GM12878 (cell line): ENCODE data around the gene PID1. TPM values are rescaled to one million over a fixed set of nuclear protein-coding genes. Genes with fewer than 3 reads are reported as not detected.

Source experiments
- ATAC-seq: fragments of 200-7000 bp; cut with Tn5 transposase; 3 replicates; pipeline ENCODE4 v1.9.1; 2020; ENCODE audit warnings: mild to moderate bottlenecking, moderate library complexity
- BruUV-seq: library from RNA; stranded (reverse); fragments of 400-500 nt; replicated peaks from 2 replicates; lab custom pipeline; 2021; lab: Mats Ljungman, UMichigan
- CTCF ChIA-PET: fragments of 300-600 bp; sonication (Branson Sonifier 250); formaldehyde crosslinking; extraction: SDS; loops from one replicate; lab custom pipeline; 2021; ENCODE audit warnings: inconsistent platforms; lab: Yijun Ruan, JAX
- POLR2A ChIA-PET: fragments of 350-600 bp; formaldehyde crosslinking; extraction: SDS; loops from one replicate; lab custom pipeline; 2021; ENCODE audit warnings: inconsistent platforms; lab: Charles Lee
- RAD21 ChIA-PET: fragments of 300-600 bp; sonication (Branson Sonifier 250); formaldehyde crosslinking; loops from one replicate; lab custom pipeline; 2023; ENCODE audit warnings: antibody characterized with exemption; ENCODE audit not compliant: unreplicated experiment; lab: Charles Lee
- SMC1A ChIA-PET: fragments of 300-600 bp; sonication (Branson Sonifier 250); formaldehyde crosslinking; loops from one replicate; lab custom pipeline; 2023; ENCODE audit not compliant: unreplicated experiment, uncharacterized antibody; lab: Charles Lee
- DNase-seq: peaks from one replicate; pipeline ENCODE4 v3.0.0-alpha.2; 2011; ENCODE audit warnings: low read depth, low spot score
- FAIRE-seq: peaks from 3 replicates; lab custom pipeline; 2011; peaks lifted over from hg19 to GRCh38; lab: Jason Lieb, UNC
- H2AFZ ChIP-seq: 2 replicates; pipeline ENCODE4 v1.6.0; 2011; ENCODE audit warnings: low read depth, low read length, control low read depth; ENCODE audit not compliant: control insufficient read depth
- H3K27ac ChIP-seq: 2 replicates; pipeline ENCODE4 v1.5.1; 2011; ENCODE audit warnings: control low read depth; ENCODE audit not compliant: control insufficient read depth, insufficient read depth
- H3K27me3 ChIP-seq, 2 experiments: replicated peaks in 1 of 2; 2 replicates each; pipeline versions ENCODE4 v1.6.0 to v1.6.1; 2011; ENCODE audit warnings: low read length in 1 of 2; ENCODE audit not compliant: control insufficient read depth in 2 of 2, insufficient read depth in 2 of 2
- H3K36me3 ChIP-seq, 2 experiments: 2 replicates each; pipeline ENCODE4 v1.5.1; 2011; ENCODE audit warnings: low read length in 1 of 2; ENCODE audit not compliant: control insufficient read depth in 2 of 2, insufficient read depth in 2 of 2
- H3K4me1 ChIP-seq: 2 replicates; pipeline ENCODE4 v1.6.1; 2011; ENCODE audit warnings: mild to moderate bottlenecking, low read length, moderate library complexity, mixed read lengths; ENCODE audit not compliant: control insufficient read depth, insufficient read depth
- H3K4me2 ChIP-seq: 2 replicates; pipeline ENCODE4 v1.6.0; 2011; ENCODE audit warnings: control low read depth; ENCODE audit not compliant: control insufficient read depth, insufficient read depth
- H3K4me3 ChIP-seq: fragments of 200-600 bp; sonication (generic); 2 replicates; pipeline ENCODE4 v1.5.1; 2016
- H3K79me2 ChIP-seq: 2 replicates; pipeline ENCODE4 v1.6.0; 2011; ENCODE audit warnings: low read length; ENCODE audit not compliant: control insufficient read depth, insufficient read depth
- H3K9ac ChIP-seq: 2 replicates; pipeline ENCODE4 v1.8.0; 2011; ENCODE audit warnings: low read length, control low read depth, mixed read lengths; ENCODE audit not compliant: control insufficient read depth, insufficient read depth
- H3K9me3 ChIP-seq: replicated peaks from 3 replicates; pipeline ENCODE4 v1.5.1; 2011; ENCODE audit warnings: mild to moderate bottlenecking, low read length; ENCODE audit not compliant: control insufficient read depth, insufficient read depth
- H4K20me1 ChIP-seq: 2 replicates; pipeline ENCODE4 v1.6.0; 2011; ENCODE audit not compliant: control insufficient read depth, insufficient read depth
- ASH2L ChIP-seq: fragments of 300-600, 200-600 bp; sonication (generic); IDR thresholded peaks from 2 replicates; pipeline ENCODE4 v1.6.1; 2017; ENCODE audit warnings: low read depth, mild to moderate bottlenecking, borderline replicate concordance
- NFIC ChIP-seq: IDR thresholded peaks from 2 replicates; pipeline ENCODE4 v1.6.1; 2012; ENCODE audit warnings: low read depth, mild to moderate bottlenecking, inconsistent platforms, low read length, moderate library complexity
- NFYA ChIP-seq: IDR thresholded peaks from 2 replicates; pipeline ENCODE4 v1.6.1; 2011; ENCODE audit warnings: low read depth, mild to moderate bottlenecking, low read length, improper control_type of control experiment, borderline replicate concordance
- RFX5 ChIP-seq: IDR thresholded peaks from 2 replicates; pipeline ENCODE4 v1.6.1; 2011; ENCODE audit warnings: low read depth, low read length, improper control_type of control experiment
- SREBF2 ChIP-seq: IDR thresholded peaks from 2 replicates; pipeline ENCODE4 v1.6.1; 2012; ENCODE audit warnings: mild to moderate bottlenecking, low read length
- WGBS: methylation state at CpG from one replicate; pipeline ENCODE4 v1.1.6; 2016; ENCODE audit warnings: low lambda C conversion rate; ENCODE audit not compliant: insufficient replicate concordance, insufficient coverage; ENCODE audit errors: missing lambda C conversion rate; 5-methylcytosine and 5-hydroxymethylcytosine counted together
- in situ Hi-C: fragments of 300-500 bp; cut with MboI; formaldehyde crosslinking; loops from 9 replicates; pipeline ENCODE4 v1.14.3; 2018; ENCODE audit warnings: mixed read lengths
- intact Hi-C: fragments of 100-400 bp; cut with micrococcal nuclease; formaldehyde crosslinking; loops from one replicate; pipeline ENCODE4 v1.14.2; 2022; ENCODE audit not compliant: unreplicated experiment
- polyA plus RNA-seq, 11 experiments: library from polyadenylated mRNA; depleted of rRNA in 4 of 11; unstranded in 6 of 11; stranded (reverse) in 5 of 11; fragments of >200 nt; fragmentation: Nextera tagmentation in 4 of 11; fragmentation: Illumina TruSeq in 1 of 11; extraction: Ambion mirVana in 4 of 11; extraction: Trizol in 1 of 11; gene quantifications; 1 replicate in 1 of 11; 2 replicates in 10 of 11; pipeline versions ENCODE4 v1.2.1 to v1.2.3, GENCODE V29; 2011 to 2016; ENCODE audit warnings: inconsistent platforms in 2 of 11, missing spikeins in 2 of 11, low read depth in 1 of 11
- total RNA-seq, 4 experiments: library from RNA; depleted of rRNA in 3 of 4; stranded (reverse); fragments of >200 nt in 3 of 4; fragmentation: Illumina TruSeq in 1 of 4; extraction: Trizol in 1 of 4; gene quantifications; 2 replicates each; pipeline versions ENCODE4 v1.2.1 to v1.2.3, GENCODE V29; 2013 to 2021
- TF ChIP-seq, protein P1 (sequence below): IDR thresholded peaks from 2 replicates; pipeline ENCODE4 v1.6.1; 2011; ENCODE audit warnings: mild to moderate bottlenecking, low read depth, low read length, moderate library complexity; ENCODE audit not compliant: insufficient replicate concordance

Gene PID1
- total and polyA plus RNA-seq, 10 of the 15 experiments (the other 5 are each of a cell fraction or from before 2014, with no cell fraction given) = not detected

DNA sequence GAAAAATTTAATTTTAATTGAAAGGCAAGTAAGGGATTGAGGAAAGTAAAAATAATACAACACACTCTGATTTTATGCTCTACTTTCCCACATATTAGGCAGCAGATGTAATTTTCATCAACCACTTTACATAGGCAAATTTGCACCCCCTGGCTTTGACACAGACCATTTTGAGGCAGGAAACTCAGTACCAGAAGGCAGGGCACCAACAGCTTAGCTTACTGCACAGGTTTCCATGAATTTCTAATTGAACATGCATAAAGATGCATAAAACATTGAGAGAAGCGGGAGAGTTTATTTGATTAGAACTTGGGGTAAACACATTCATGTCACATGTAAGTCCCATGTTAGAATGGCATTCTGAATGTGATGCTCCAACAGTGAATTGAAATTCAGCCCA, 171.9 kb downstream of the PID1 start:
- H3K4me1 ChIP-seq = no peaks in the 10 kb centered on the region
- H3K36me3 ChIP-seq = no peaks in the 10 kb centered on the region
- no peak overlapping the region for H3K4me2 ChIP-seq
- TF ChIP-seq NFYA = no peak
- TF ChIP-seq NFIC = no peak
- no peak for TF ChIP-seq RFX5
- intact Hi-C loops = no loop called here
- H2AFZ ChIP-seq = no peak overlapping the region
- no peak for ATAC-seq
- 0% methylated on average over 1 of the region's 1 CpG for WGBS
- no peaks in the 10 kb centered on the region for H3K9me3 ChIP-seq
- in situ Hi-C loops = no loop called here
- no peaks in the 10 kb centered on the region for H4K20me1 ChIP-seq
- no peak overlapping the region for H3K9ac ChIP-seq
- no peak overlapping the region for H3K4me3 ChIP-seq
- no peak for FAIRE-seq
- BruUV-seq = no TSS peak
- CTCF ChIA-PET = no interaction called here
- H3K27me3 ChIP-seq = no peaks in the 10 kb centered on the region
- DNase-seq = no peak
- H3K79me2 ChIP-seq = no peaks in the 10 kb centered on the region
- RAD21 ChIA-PET = no interaction called here
- SMC1A ChIA-PET = no interaction called here
- POLR2A ChIA-PET = no interaction called here
- H3K27ac ChIP-seq = no peak overlapping the region

DNA sequence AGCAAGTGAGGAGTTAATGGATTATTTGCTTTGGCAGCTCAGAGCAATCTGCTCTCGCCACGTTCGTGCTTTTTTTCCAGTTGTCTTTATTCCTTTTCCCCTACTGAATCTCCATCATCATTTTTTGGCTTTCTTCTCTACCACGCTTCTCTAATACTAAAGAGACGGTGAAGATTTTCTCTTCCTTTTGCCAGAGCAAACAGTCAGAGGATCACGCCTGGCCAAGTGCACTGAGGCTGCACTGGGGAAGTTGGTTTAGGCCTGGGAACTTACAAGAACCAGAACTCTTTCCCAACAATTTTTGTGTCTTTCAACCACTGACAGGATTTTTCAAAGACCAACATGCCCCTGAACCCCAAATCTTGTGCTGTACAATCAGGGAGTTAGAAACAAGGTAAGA, 172.3 kb downstream of the PID1 start:
- Histone ChIP-seq H3K79me2 (no peaks in the 10 kb centered on the region), H3K9ac (no peak overlapping the region), H3K27ac (no peak overlapping the region), H3K4me3 (no peak overlapping the region), H2AFZ (no peak overlapping the region), H3K36me3 (no peaks in the 10 kb centered on the region)
- SMC1A ChIA-PET = no interaction called here
- RAD21 ChIA-PET = no interaction called here
- WGBS = 6% methylated on average over 6 of the region's 6 CpGs
- CTCF ChIA-PET = no interaction called here
- TF ChIP-seq, protein P1, sequence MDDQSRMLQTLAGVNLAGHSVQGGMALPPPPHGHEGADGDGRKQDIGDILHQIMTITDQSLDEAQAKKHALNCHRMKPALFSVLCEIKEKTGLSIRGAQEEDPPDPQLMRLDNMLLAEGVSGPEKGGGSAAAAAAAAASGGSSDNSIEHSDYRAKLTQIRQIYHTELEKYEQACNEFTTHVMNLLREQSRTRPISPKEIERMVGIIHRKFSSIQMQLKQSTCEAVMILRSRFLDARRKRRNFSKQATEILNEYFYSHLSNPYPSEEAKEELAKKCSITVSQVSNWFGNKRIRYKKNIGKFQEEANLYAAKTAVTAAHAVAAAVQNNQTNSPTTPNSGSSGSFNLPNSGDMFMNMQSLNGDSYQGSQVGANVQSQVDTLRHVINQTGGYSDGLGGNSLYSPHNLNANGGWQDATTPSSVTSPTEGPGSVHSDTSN = no peak
- no peak for TF ChIP-seq ASH2L
- TF ChIP-seq SREBF2 = no peak
- TF ChIP-seq NFYA = no peak
- TF ChIP-seq, all 136 proteins: peak for 0
- in situ Hi-C loops = no loop called here
- no peak for FAIRE-seq
- DNase-seq = no peak
- intact Hi-C loops = no loop called here
- no peaks in the 10 kb centered on the region for H3K27me3 ChIP-seq
- BruUV-seq = no TSS peak
- POLR2A ChIA-PET = no interaction called here
- H3K9me3 ChIP-seq = no peaks in the 10 kb centered on the region
- H3K4me1 ChIP-seq = no peaks in the 10 kb centered on the region
- ATAC-seq = no peak
- no peaks in the 10 kb centered on the region for H4K20me1 ChIP-seq
- H3K4me2 ChIP-seq = no peak overlapping the region
